ENCODE results near the gene SLC6A18. TPM values are rescaled to one million over a fixed set of nuclear protein-coding genes. Genes with fewer than 3 reads are reported as not detected.

SLC6A18 gene
- total and polyA plus RNA-seq, 2 of the 4 experiments (the other 2 are of a cell fraction), result not detected

DNA sequence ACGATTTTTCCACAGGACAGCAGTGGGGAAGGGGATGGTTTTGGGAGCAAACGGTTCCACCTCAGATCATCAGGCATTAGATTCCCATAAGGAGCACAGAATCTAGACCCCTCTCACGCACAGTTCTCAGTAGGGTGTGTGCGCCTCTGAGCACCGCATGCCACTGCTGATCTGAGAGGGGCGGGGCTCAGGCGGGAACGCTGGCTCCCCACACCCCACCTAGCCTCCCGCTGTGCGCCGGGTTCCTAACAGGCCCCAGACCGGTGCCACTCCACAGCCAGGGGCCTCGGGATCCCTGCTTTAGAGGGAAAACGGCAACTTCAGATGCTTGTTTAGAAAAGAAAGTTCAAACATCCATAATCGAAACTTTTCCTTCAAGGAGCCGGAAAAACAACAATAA is 49.3 kb downstream of the SLC6A18 start:
- H2BK20ac ChIP-seq (ENCODE audit: low read depth, low read length), result no peak overlapping the region
- no peak overlapping the region for H3K27ac ChIP-seq (ENCODE audit: insufficient read depth, low read length)
- no peak overlapping the region for H3K18ac ChIP-seq (ENCODE audit: low read depth, low read length)
- no peak overlapping the region for H4K5ac ChIP-seq (ENCODE audit: low read depth, low read length)
- no peak overlapping the region for H3K4me2 ChIP-seq (ENCODE audit: low read depth, low read length)
- ATAC-seq (ENCODE audit: low read depth) (no peak), DNase-seq (no peak)
- H2AK5ac ChIP-seq (ENCODE audit: low read depth, low read length), result no peak overlapping the region
- H3K9ac ChIP-seq (ENCODE audit: low read depth, low read length), result no peak overlapping the region
- H4K20me1 ChIP-seq (ENCODE audit: insufficient read depth, low read length), result no peaks in the 10 kb centered on the region
- in situ Hi-C loops (cut with MboI; ENCODE audit: low sequenced_read_pairs), result no loop called here
- ChIA-PET CTCF (no interaction called here), POLR2A (ENCODE audit: unreplicated experiment) (no interaction called here)
- H2AK9ac ChIP-seq (replicated peaks; ENCODE audit: low read depth, low read length, poor library complexity), result no peak overlapping the region
- H3K36me3 ChIP-seq (ENCODE audit: control insufficient read depth, insufficient read depth, low read length), result no peaks in the 10 kb centered on the region
- no peak for TF ChIP-seq RCOR1 (IDR thresholded peaks at IDR 0.05; ENCODE audit: insufficient replicate concordance, low read length)
- TF ChIP-seq NFE2L2 (IDR thresholded peaks at IDR 0.05; ENCODE audit: low read depth, low read length), result no peak
- TF ChIP-seq MAZ (IDR thresholded peaks at IDR 0.05; ENCODE audit: borderline replicate concordance, low read depth, low read length), result no peak
- TF ChIP-seq SMC3 (IDR thresholded peaks at IDR 0.05; ENCODE audit: low read depth, low read length), result no peak
- TF ChIP-seq MXI1 (IDR thresholded peaks at IDR 0.05; ENCODE audit: borderline replicate concordance, low read depth, low read length), result no peak
- TF ChIP-seq POLR2A (IDR thresholded peaks at IDR 0.05; ENCODE audit: low read depth, low read length), result no peak
- TF ChIP-seq RFX5 (IDR thresholded peaks at IDR 0.05; ENCODE audit: low read depth, low read length), result no peak
- no peak for TF ChIP-seq MAFK (IDR thresholded peaks at IDR 0.05; ENCODE audit: low read depth, low read length)
- TF ChIP-seq CEBPB (IDR thresholded peaks at IDR 0.05; ENCODE audit: low read depth, low read length), result no peak
- TF ChIP-seq, protein P1, sequence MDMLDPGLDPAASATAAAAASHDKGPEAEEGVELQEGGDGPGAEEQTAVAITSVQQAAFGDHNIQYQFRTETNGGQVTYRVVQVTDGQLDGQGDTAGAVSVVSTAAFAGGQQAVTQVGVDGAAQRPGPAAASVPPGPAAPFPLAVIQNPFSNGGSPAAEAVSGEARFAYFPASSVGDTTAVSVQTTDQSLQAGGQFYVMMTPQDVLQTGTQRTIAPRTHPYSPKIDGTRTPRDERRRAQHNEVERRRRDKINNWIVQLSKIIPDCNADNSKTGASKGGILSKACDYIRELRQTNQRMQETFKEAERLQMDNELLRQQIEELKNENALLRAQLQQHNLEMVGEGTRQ (IDR thresholded peaks at IDR 0.05; ENCODE audit: low read depth, low read length), result no peak
- no peak for TF ChIP-seq CHD1 (IDR thresholded peaks at IDR 0.05; ENCODE audit: low read depth, low read length)
- TF ChIP-seq, protein P2, sequence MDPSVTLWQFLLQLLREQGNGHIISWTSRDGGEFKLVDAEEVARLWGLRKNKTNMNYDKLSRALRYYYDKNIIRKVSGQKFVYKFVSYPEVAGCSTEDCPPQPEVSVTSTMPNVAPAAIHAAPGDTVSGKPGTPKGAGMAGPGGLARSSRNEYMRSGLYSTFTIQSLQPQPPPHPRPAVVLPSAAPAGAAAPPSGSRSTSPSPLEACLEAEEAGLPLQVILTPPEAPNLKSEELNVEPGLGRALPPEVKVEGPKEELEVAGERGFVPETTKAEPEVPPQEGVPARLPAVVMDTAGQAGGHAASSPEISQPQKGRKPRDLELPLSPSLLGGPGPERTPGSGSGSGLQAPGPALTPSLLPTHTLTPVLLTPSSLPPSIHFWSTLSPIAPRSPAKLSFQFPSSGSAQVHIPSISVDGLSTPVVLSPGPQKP (IDR thresholded peaks at IDR 0.05; ENCODE audit: borderline replicate concordance, low read depth, low read length), result no peak
- no peak overlapping the region for H3K14ac ChIP-seq (replicated peaks; ENCODE audit: low read depth, low read length)
- H3K9me3 ChIP-seq (ENCODE audit: control insufficient read depth, insufficient read depth, low read length), result peaks cover 33% of the 10 kb centered on the region
- no peak overlapping the region for H3K56ac ChIP-seq (ENCODE audit: extremely low read depth, insufficient read depth, low read length)
- no peak overlapping the region for H2BK120ac ChIP-seq (ENCODE audit: low read depth, low read length)
- no peaks in the 10 kb centered on the region for H3K27me3 ChIP-seq (ENCODE audit: control insufficient read depth, insufficient read depth, low read length)
- intact Hi-C loops (cut with micrococcal nuclease), result no loop called here
- H3K4ac ChIP-seq (ENCODE audit: low read depth, low read length), result no peak overlapping the region
- no TSS peak for BruUV-seq (replicated peaks)
- H3K9me1 ChIP-seq (ENCODE audit: insufficient read depth, low read length), result no peaks in the 10 kb centered on the region
- H4K91ac ChIP-seq (ENCODE audit: insufficient read depth, low read depth, low read length), result no peak overlapping the region
- no peaks in the 10 kb centered on the region for H3K4me1 ChIP-seq (ENCODE audit: control insufficient read depth, insufficient read depth, low read length)
- no peak overlapping the region for H2BK15ac ChIP-seq (ENCODE audit: low read depth, low read length)
- H3K4me3 ChIP-seq (ENCODE audit: insufficient read depth, low read depth, low read length), result no peak overlapping the region
- 82% methylated on average over 7 of the region's 16 CpGs; no CpG with 5 or more reads in 1 of the 2 experiments for WGBS, 2 experiments (ENCODE audit: extremely low coverage in 2 of 2, insufficient read length in 1 of 2)
- dilution Hi-C loops (cut with HindIII; ENCODE audit: low sequenced_read_pairs, unreplicated experiment), result no loop called here
- H3K23ac ChIP-seq (ENCODE audit: low read depth, low read length), result no peak overlapping the region
- H3K79me1 ChIP-seq (ENCODE audit: low read depth in 1 of 2, low read length in 2 of 2), result no peaks in the 10 kb centered on the region
- no peak overlapping the region for H4K8ac ChIP-seq (ENCODE audit: low read depth in 2 of 2, low read length in 2 of 2)
- H2BK5ac ChIP-seq (ENCODE audit: low read depth, low read length, poor library complexity, severe bottlenecking), result no peak overlapping the region
- no peak overlapping the region for H2AFZ ChIP-seq (replicated peaks; ENCODE audit: low read length, poor library complexity)
